Spleen (tissue), 7 donors: ENCODE data around the gene RNU6-8.

Experiments
- CTCF ChIP-seq, 11 experiments: fragments of 200-600 bp in 7 of 11; fragments of 450-650 bp in 4 of 11; sonication (generic) in 4 of 11; IDR thresholded peaks in 8 of 11; conservative IDR thresholded peaks in 3 of 11; 1 replicate in 7 of 11; 2 replicates in 4 of 11; pipeline versions ENCODE4 v1.4.0 to v1.8.0; 2016 to 2021; ENCODE audit warnings: antibody characterized with exemption in 11 of 11, inconsistent platforms in 4 of 11, mild to moderate bottlenecking in 1 of 11
- POLR2A ChIP-seq, 3 donors: fragments of 450-650 bp; IDR thresholded peaks; one replicate each; pipeline ENCODE4 v1.5.1; 2017; ENCODE audit warnings: antibody characterized with exemption in 3 of 3, mild to moderate bottlenecking in 1 of 3
- POLR2AphosphoS5 ChIP-seq, 3 donors: sonication (generic); formaldehyde crosslinking; IDR thresholded peaks; one replicate each; pipeline ENCODE4 v1.5.1; 2017; ENCODE audit warnings: antibody characterized with exemption in 3 of 3
- donor health status: DM: no; HTN: no; CAD: no; lungs with moderate emphysema.
- donor health status: DM: no; HTN: no; CAD: no.
- donor health status: DM: no; HTN: no; CAD: no.

GRCh38 chr14:32189811-32190210 is 13.3 kb downstream of the RNU6-8 start:
- no peak for TF ChIP-seq CTCF (IDR thresholded peaks at IDR 0.05 in 8 of 11, conservative IDR thresholded peaks at IDR 0.05 in 3 of 11)
- no peak for TF ChIP-seq POLR2AphosphoS5 (IDR thresholded peaks at IDR 0.05)
- TF ChIP-seq POLR2A (IDR thresholded peaks at IDR 0.05) = no peak
